ACC112 (cell line): ENCODE results near the gene TMEM50B.

Source experiments
- H2AFZ ChIP-seq: fragments of 200-600 bp; sonication (generic); one replicate; pipeline ENCODE4 v1.6.0; 2017; ENCODE audit warnings: antibody characterized with exemption, low read length; ENCODE audit not compliant: unreplicated experiment
- H3K27ac ChIP-seq: fragments of 200-600 bp; sonication (generic); 2 replicates; pipeline ENCODE4 v1.5.1; 2014; ENCODE audit warnings: low read depth, mild to moderate bottlenecking, antibody characterized with exemption, low read length, moderate library complexity
- H3K27me3 ChIP-seq: fragments of 200-600 bp; sonication (generic); 2 replicates; pipeline ENCODE4 v1.6.1; 2014; ENCODE audit warnings: mild to moderate bottlenecking, antibody characterized with exemption, low read length, moderate library complexity, mixed read lengths; ENCODE audit not compliant: insufficient read depth
- H3K36me3 ChIP-seq: fragments of 200-600 bp; sonication (generic); 2 replicates; pipeline ENCODE4 v1.6.1; 2016; ENCODE audit warnings: mild to moderate bottlenecking, antibody characterized with exemption, low read length, moderate library complexity, mixed read lengths; ENCODE audit not compliant: insufficient read depth
- H3K4me1 ChIP-seq: fragments of 200-600 bp; sonication (generic); one replicate; pipeline ENCODE4 v1.6.1; 2016; ENCODE audit warnings: low read length, mixed read lengths; ENCODE audit not compliant: insufficient read depth, unreplicated experiment, control insufficient read depth
- H3K4me3 ChIP-seq: fragments of 200-600 bp; sonication (generic); 2 replicates; pipeline ENCODE4 v1.5.1; 2014; ENCODE audit warnings: mild to moderate bottlenecking, low read depth, low read length
- H3K79me2 ChIP-seq: fragments of 200-600 bp; sonication (generic); one replicate; pipeline ENCODE4 v1.6.0; 2016; ENCODE audit warnings: low read length; ENCODE audit not compliant: control insufficient read depth, unreplicated experiment, insufficient read depth

The TMEM50B gene

GRCh38 chr21:33411949-33412430 is 67.8 kb downstream of the TMEM50B start:
- no peak overlapping the region for H3K27ac ChIP-seq
- no peaks in the 10 kb centered on the region for H3K27me3 ChIP-seq
- H2AFZ ChIP-seq = no peak overlapping the region
- H3K4me3 ChIP-seq = no peak overlapping the region
- H3K79me2 ChIP-seq = peaks cover 67% of the 10 kb centered on the region
- no peaks in the 10 kb centered on the region; the same call in 1 of the 2 replicates for H3K36me3 ChIP-seq
- H3K4me1 ChIP-seq = peaks cover 8% of the 10 kb centered on the region

GRCh38 chr21:33406493-33406892 is 73.3 kb downstream of the TMEM50B start:
- Histone ChIP-seq H3K27me3 (no peaks in the 10 kb centered on the region), H3K27ac (no peak overlapping the region), H3K79me2 (peaks cover 69% of the 10 kb centered on the region), H3K36me3 (peaks cover 4% of the 10 kb centered on the region; the same call in 1 of the 2 replicates), H2AFZ (no peak overlapping the region), H3K4me1 (peaks cover 25% of the 10 kb centered on the region), H3K4me3 (no peak overlapping the region)

- Histone ChIP-seq H3K79me2 (peaks cover 51% of the 10 kb centered on the region), H3K27me3 (no peaks in the 10 kb centered on the region), H3K4me1 (peaks cover 17% of the 10 kb centered on the region), H3K4me3 (peak overlapping the region; percentile 97), H2AFZ (peak overlapping the region; percentile 61), H3K36me3 (peaks cover 4% of the 10 kb centered on the region; the same call in 1 of the 2 replicates), H3K27ac (peak overlapping the region; percentile 79)
Observed at GRCh38 chr21:33403786-33404585, 75.8 kb downstream of the TMEM50B start.

GRCh38 chr21:33403128-33403785 is 76.5 kb downstream of the TMEM50B start, which contains the start of gene IFNGR2:
Gene IFNGR2, plus strand, starts transcription at chr21:33403413. Its CDS starts 131 bp downstream, at chr21:33403544.
- no peaks in the 10 kb centered on the region for H3K27me3 ChIP-seq
- peaks cover 45% of the 10 kb centered on the region for H3K79me2 ChIP-seq
- H3K4me3 ChIP-seq = peak within 1 kb of the TSS; percentile 97
- peaks cover 17% of the 10 kb centered on the region for H3K4me1 ChIP-seq
- H2AFZ ChIP-seq = peak within 1 kb of the TSS; percentile 61
- peak within 1 kb of the TSS; percentile 79 for H3K27ac ChIP-seq
- peaks cover 4% of the 10 kb centered on the region; the same call in 1 of the 2 replicates for H3K36me3 ChIP-seq

- Histone ChIP-seq H3K4me3 (peak overlapping the region; percentile 97), H3K27me3 (no peaks in the 10 kb centered on the region), H2AFZ (peak overlapping the region; percentile 1), H3K27ac (peak overlapping the region; percentile 79), H3K4me1 (peaks cover 17% of the 10 kb centered on the region), H3K36me3 (peaks cover 4% of the 10 kb centered on the region; the same call in 1 of the 2 replicates), H3K79me2 (peaks cover 40% of the 10 kb centered on the region)
Observed at GRCh38 chr21:33402001-33402979, 77.5 kb downstream of the TMEM50B start.

GRCh38 chr21:33401630-33401992 is 78.2 kb downstream of the TMEM50B start:
- no peak overlapping the region for H3K4me3 ChIP-seq

More at GRCh38 chr21:33401630-33401992, 78.2 kb downstream of the TMEM50B start:
- peaks cover 21% of the 10 kb centered on the region for H3K4me1 ChIP-seq
- no peaks in the 10 kb centered on the region for H3K27me3 ChIP-seq
- no peak overlapping the region for H3K27ac ChIP-seq
- no peak overlapping the region for H2AFZ ChIP-seq
- peaks cover 33% of the 10 kb centered on the region for H3K79me2 ChIP-seq
- peaks cover 4% of the 10 kb centered on the region; the same call in 1 of the 2 replicates for H3K36me3 ChIP-seq
